ENCODE measurements around the gene TRIOBP.

DNA sequence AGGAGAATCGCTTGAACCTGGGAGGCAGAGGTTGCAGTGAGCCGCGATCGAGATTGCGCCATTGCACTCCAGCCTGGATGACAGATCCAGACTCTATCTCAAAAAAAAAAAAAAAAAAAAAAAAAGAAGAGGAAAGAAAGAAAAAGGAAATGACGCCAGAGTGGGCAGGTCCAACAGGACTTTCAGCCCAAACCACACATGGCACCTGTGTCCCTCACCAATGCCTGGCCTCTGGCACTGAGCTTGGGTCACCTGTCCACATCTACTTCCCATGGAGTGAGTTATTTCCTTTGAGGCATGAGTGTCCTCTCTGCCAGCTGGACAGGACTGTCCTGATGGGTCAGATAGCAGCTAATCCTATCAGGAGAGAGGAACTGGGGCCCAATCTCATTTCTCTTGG lies 95.6 kb downstream of the TRIOBP start:
- TF ChIP-seq, protein P1, sequence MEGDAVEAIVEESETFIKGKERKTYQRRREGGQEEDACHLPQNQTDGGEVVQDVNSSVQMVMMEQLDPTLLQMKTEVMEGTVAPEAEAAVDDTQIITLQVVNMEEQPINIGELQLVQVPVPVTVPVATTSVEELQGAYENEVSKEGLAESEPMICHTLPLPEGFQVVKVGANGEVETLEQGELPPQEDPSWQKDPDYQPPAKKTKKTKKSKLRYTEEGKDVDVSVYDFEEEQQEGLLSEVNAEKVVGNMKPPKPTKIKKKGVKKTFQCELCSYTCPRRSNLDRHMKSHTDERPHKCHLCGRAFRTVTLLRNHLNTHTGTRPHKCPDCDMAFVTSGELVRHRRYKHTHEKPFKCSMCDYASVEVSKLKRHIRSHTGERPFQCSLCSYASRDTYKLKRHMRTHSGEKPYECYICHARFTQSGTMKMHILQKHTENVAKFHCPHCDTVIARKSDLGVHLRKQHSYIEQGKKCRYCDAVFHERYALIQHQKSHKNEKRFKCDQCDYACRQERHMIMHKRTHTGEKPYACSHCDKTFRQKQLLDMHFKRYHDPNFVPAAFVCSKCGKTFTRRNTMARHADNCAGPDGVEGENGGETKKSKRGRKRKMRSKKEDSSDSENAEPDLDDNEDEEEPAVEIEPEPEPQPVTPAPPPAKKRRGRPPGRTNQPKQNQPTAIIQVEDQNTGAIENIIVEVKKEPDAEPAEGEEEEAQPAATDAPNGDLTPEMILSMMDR (IDR thresholded peaks at IDR 0.05; ENCODE audit: insufficient read depth, low read depth, low read length), result no peak
- no peak for TF ChIP-seq EZH2 (IDR thresholded peaks at IDR 0.05; ENCODE audit: insufficient read depth, low read length)

Measured in astrocyte (in vitro differentiated cells and primary cell).